ENCODE results near the gene BPIFB3.

Gene BPIFB3

DNA sequence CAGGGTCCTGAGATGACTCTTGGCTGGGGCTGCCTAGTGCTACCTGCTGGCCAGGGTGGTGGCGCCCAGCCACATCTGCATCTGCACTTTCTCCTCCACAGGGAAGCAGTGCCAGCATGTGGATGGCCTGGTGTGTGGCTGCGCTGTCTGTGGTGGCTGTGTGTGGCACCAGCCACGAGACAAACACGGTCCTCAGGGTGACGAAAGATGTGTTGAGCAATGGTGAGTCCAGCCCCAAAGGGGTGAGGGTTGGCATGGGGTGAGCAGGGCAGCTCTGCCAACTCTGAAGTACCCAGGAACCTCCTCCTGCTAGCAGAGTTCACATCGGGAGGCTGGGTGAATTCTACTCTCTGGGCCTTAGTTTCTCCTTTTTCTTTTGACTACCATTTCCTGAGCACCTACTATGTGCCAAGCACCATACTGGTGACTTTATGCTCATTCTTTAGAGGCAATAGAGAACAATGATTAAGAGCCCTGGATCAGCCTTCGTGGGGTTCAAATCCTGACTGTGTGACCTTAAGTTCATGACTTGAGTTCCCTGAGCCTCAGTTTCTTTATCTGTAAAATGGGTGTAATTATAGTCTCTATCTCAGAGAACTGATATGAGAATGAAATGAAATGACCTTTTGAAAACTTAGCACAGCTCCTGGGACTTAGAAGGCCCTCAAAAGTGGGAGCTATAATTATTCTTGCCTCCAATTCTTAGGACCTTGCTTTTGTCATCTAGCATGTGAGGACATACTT is 27.9 kb downstream of the BPIFB3 start:
- TF ChIP-seq, protein P1, sequence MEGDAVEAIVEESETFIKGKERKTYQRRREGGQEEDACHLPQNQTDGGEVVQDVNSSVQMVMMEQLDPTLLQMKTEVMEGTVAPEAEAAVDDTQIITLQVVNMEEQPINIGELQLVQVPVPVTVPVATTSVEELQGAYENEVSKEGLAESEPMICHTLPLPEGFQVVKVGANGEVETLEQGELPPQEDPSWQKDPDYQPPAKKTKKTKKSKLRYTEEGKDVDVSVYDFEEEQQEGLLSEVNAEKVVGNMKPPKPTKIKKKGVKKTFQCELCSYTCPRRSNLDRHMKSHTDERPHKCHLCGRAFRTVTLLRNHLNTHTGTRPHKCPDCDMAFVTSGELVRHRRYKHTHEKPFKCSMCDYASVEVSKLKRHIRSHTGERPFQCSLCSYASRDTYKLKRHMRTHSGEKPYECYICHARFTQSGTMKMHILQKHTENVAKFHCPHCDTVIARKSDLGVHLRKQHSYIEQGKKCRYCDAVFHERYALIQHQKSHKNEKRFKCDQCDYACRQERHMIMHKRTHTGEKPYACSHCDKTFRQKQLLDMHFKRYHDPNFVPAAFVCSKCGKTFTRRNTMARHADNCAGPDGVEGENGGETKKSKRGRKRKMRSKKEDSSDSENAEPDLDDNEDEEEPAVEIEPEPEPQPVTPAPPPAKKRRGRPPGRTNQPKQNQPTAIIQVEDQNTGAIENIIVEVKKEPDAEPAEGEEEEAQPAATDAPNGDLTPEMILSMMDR (IDR thresholded peaks at IDR 0.05; ENCODE audit: borderline replicate concordance, insufficient read depth, low read depth, low read length) = no peak
- H3K4me3 ChIP-seq (ENCODE audit: low read depth, low read length) = no peak overlapping the region

DNA sequence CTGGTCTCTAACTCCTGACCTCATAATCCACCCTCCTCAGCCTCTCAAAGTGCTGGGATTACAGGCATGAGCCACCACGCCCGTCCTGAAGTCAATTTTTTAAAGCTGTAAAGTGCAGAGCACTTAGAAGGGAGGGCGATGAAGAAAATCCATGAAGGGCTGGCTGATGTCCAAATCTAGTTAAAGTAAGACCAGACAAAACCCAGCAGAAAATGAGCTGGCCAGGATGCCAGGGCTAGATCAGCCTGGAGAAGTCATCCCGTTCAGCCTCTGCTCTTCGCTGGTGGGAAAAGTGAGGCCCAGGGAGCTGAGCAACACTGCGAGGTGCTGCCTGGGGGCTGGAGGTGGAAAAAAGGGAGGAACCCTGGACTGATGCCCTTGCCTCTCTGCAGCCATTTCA is 28.8 kb downstream of the BPIFB3 start:
- no peak overlapping the region for H3K4me3 ChIP-seq (ENCODE audit: low read depth, low read length)
- TF ChIP-seq, protein P1 (IDR thresholded peaks at IDR 0.05; ENCODE audit: borderline replicate concordance, insufficient read depth, low read depth, low read length) = no peak

DNA sequence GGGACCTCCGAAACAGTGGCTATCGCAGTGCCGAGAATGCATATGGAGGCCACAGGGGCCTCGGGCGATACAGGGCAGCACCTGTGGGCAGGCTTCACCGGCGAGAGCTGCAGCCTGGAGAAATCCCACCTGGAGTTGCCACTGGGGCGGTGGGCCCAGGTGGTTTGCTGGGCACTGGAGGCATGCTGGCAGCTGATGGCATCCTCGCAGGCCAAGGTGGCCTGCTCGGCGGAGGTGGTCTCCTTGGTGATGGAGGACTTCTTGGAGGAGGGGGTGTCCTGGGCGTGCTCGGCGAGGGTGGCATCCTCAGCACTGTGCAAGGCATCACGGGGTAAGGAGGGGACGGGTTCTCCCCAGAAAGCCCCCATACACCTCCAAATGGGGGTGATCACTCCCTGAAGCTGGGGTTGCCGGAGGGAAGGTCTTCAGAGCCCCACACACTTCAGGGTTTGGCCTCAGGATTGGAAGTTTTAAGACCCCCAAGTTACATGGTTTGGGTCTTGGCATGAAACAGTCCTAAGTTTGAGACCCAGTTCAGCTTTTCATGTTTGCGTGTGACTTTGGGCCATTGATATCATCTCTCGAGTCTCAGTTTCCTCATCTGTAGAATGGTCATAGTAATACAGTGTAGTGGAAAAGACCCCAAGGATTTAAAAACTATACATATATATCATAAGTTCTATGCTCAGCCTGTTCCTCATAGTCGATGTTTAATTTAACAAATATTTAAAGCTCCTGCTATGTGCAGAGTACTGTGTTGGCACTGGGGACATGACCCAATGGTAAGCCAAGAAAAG is 30.0 kb downstream of the BPIFB3 start:
- TF ChIP-seq, protein P1 (IDR thresholded peaks at IDR 0.05; ENCODE audit: borderline replicate concordance, insufficient read depth, low read depth, low read length) = no peak
- no peak overlapping the region for H3K4me3 ChIP-seq (ENCODE audit: low read depth, low read length)

DNA sequence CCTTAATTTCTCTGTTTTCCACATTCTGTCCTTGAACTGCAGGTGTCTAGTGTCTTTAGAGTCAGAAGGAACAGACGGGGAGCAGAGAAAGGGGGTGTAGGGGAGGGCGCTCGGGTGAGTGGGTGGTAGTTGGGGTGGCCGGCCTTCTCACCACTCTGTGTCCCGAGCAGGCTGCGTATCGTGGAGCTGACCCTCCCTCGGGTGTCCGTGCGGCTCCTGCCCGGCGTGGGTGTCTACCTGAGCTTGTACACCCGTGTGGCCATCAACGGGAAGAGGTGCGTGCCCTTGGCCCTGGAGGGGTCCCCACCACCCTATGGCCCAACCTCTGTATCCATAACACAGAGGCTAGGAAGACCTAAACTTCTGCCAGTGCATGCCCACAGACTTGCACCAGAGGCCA is 31.0 kb downstream of the BPIFB3 start:
- no peak overlapping the region for H3K4me3 ChIP-seq (ENCODE audit: low read depth, low read length)
- TF ChIP-seq, protein P1 (IDR thresholded peaks at IDR 0.05; ENCODE audit: borderline replicate concordance, insufficient read depth, low read depth, low read length) = no peak

DNA sequence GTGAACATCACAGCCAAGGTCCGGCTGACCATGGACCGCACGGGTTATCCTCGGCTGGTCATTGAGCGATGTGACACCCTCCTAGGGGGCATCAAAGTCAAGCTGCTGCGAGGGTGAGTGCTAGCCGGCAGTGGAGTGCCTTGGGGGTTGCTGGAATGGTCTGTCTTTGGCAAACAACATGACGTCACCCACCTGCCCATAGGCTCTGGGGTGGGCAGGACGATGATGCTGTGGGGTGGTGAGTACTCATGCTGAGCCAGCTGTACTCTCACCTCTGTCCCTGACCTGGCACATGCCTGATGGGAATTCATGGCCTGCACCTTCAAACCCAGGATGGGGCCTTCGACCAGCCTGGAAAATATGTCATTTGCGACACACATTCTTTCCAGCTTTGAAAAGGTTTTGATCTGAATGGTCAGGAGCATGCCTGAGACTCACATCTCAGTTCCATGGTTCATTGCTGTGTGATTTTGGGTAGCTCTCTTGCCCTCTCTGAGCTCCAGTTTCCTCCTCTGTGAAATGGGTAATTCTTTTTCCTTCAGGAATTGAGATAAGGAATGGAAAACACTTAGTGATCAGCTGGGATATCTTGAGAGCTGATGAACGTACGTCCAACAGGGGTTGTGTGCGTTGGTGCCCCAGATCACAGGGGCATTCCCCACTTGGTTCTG is 32.5 kb downstream of the BPIFB3 start:
- TF ChIP-seq, protein P1 (IDR thresholded peaks at IDR 0.05; ENCODE audit: borderline replicate concordance, insufficient read depth, low read depth, low read length) = no peak
- no peak overlapping the region for H3K4me3 ChIP-seq (ENCODE audit: low read depth, low read length)

DNA sequence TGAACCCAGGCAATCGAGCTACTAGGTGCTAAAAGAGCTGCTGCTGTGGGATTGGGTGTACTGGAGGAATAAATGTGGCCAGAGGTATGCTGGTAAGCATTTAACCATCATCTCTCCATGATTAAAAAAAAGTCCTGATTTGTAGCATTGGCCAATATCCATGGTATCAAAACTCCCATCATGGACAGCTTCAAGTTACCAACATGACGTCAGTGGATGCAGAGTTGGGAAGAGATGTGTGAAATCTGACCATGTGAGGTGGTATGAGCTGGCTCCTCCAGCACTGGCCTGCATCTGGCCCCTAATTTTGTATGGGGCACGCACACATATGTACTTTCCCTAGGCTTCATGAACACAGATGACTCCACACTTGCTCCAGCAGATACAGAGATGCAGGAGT is 37.4 kb downstream of the BPIFB3 start:
- TF ChIP-seq, protein P1 (IDR thresholded peaks at IDR 0.05; ENCODE audit: borderline replicate concordance, insufficient read depth, low read depth, low read length) = no peak
- H3K4me3 ChIP-seq (ENCODE audit: low read depth, low read length) = no peak overlapping the region
